Right lobe of liver (tissue), 6 donors: ENCODE measurements around the gene HDAC4. TPM values are rescaled to one million over a fixed set of nuclear protein-coding genes. Genes with fewer than 3 reads are reported as not detected.

Experiments
- ATAC-seq, 4 donors: fragments of 200-7000 bp; cut with Tn5 transposase; one replicate each; pipeline ENCODE4 v1.9.1; 2020; ENCODE audit warnings: mild to moderate bottlenecking in 4 of 4, moderate library complexity in 4 of 4
- DNase-seq, 3 donors: peaks; one replicate each; pipeline ENCODE4 v3.0.0-alpha.2; 2020
- H3K27ac ChIP-seq, 3 donors: fragments of 200-600 bp; one replicate each; pipeline ENCODE4 v1.8.0; 2022
- H3K27me3 ChIP-seq, 2 donors: fragments of 200-600 bp; one replicate each; pipeline ENCODE4 v1.8.0; 2022
- H3K36me3 ChIP-seq, 4 donors: fragments of 200-600 bp; sonication (generic) in 1 of 4; one replicate each; pipeline versions ENCODE4 v1.5.1 to v1.8.0; 2017 to 2022; ENCODE audit warnings: control low read depth in 1 of 4
- H3K4me1 ChIP-seq, 4 donors: fragments of 200-600 bp; sonication (generic) in 1 of 4; one replicate each; pipeline versions ENCODE4 v1.5.1 to v1.8.0; 2017 to 2022; ENCODE audit warnings: control low read depth in 1 of 4
- H3K4me3 ChIP-seq, 3 donors: fragments of 200-600 bp; one replicate each; pipeline ENCODE4 v1.8.0; 2022
- H3K9me3 ChIP-seq, 4 donors: fragments of 200-600 bp; sonication (generic) in 1 of 4; one replicate each; pipeline versions ENCODE4 v1.5.1 to v1.8.0; 2017 to 2022; ENCODE audit warnings: control low read depth in 1 of 4
- CTCF ChIP-seq, 4 donors: fragments of 200-600 bp in 3 of 4; fragments of 450-650 bp in 1 of 4; IDR thresholded peaks; one replicate each; pipeline versions ENCODE4 v1.5.1 to v1.8.0; 2016 to 2022; ENCODE audit warnings: antibody characterized with exemption in 4 of 4, mild to moderate bottlenecking in 2 of 4
- POLR2A ChIP-seq: fragments of 450-650 bp; IDR thresholded peaks from one replicate; pipeline ENCODE4 v1.6.1; 2017; ENCODE audit warnings: antibody characterized with exemption, mild to moderate bottlenecking
- WGBS: methylation state at CpG from one replicate; pipeline ENCODE4 v1.1.6; 2018; ENCODE audit warnings: low coverage, low lambda C conversion rate; ENCODE audit not compliant: insufficient coverage; ENCODE audit errors: missing lambda C conversion rate; 5-methylcytosine and 5-hydroxymethylcytosine counted together
- intact Hi-C, 2 donors: fragments of 100-400 bp; cut with DNase I; formaldehyde crosslinking; loops; one replicate each; pipeline versions ENCODE4 v1.11.2 to v1.14.1; 2022
- total RNA-seq, 6 experiments: library from RNA; depleted of rRNA in 2 of 6; stranded (reverse); fragments of >200 nt in 2 of 6; fragmentation: NEBNext Ultra II Directional in 3 of 6; extraction: Animal tissue kit (Norgen Biotek cat#: 25700) in 3 of 6; gene quantifications; one replicate each; pipeline versions ENCODE4 v1.1.0 to v1.2.4, GENCODE V29; 2016 to 2023
- donor health status: DM: no; HTN: yes; CAD: no.
- donor health status: DM: no; HTN: no; CAD: no.
- donor health status: DM: no; HTN: no; CAD: no.
- donor health status: DM: no; HTN: yes; CAD: no.
- donor health status: DM: no; HTN: yes; CAD: no.

Gene HDAC4
- total RNA-seq, 6 experiments from 2014 or later: 8.9 to 22.4 (median 14.7) TPM

DNA sequence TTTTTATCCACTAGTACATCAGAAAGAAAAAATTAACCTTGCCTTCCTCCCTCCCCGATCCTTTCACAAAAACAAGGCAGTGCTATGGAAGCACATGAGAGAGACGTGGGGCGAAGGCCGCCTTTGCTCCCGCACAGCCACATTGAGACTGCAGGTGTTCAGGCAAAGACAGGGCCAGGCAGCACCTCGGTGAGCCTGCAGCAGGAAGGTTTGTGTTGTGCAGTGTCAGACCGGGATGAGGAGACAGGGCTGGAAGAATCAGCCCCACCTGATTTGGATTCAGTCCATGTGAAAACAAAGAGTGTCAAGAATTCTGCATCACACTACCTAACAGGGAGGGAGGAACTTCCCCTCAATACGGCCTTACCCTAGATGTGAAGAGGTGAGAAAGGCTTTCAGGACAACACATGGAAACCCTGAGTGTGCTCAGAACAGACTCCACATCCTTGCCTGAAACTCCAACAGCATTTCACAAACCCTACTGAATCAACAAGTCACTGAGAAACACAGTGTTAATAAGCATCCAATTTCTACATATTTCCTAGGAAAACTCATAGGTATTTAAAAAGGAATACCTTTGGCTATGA, 59.6 kb downstream of the HDAC4 start:
- intact Hi-C loops: no loop called here
- H3K27ac ChIP-seq: no peak overlapping the region
- WGBS: 68% methylated on average over 7 of the region's 8 CpGs
- no peak overlapping the region for H3K4me3 ChIP-seq
- no peaks in the 10 kb centered on the region for H3K9me3 ChIP-seq
- H3K36me3 ChIP-seq: no peaks in the 10 kb centered on the region
- TF ChIP-seq POLR2A (no peak), CTCF (IDR thresholded peaks at IDR 0.05) (no peak)
- DNase-seq: no peak
- ATAC-seq: no peak
- peaks cover 0 to 11% (median 0%) of the 10 kb centered on the region in 4 donors for H3K4me1 ChIP-seq
- no peaks in the 10 kb centered on the region for H3K27me3 ChIP-seq

GRCh38 chr2:239339726-239340601, 60.9 kb downstream of the HDAC4 start:
- H3K27me3 ChIP-seq: no peaks in the 10 kb centered on the region
- H3K9me3 ChIP-seq: no peaks in the 10 kb centered on the region
- TF ChIP-seq CTCF (IDR thresholded peaks at IDR 0.05) (no peak), POLR2A (no peak)
- 86% methylated on average over 3 of the region's 7 CpGs for WGBS
- no peak overlapping the region for H3K4me3 ChIP-seq
- peak in 1 of 4 donors; percentile 22 for ATAC-seq
- peaks cover 0 to 11% (median 0%) of the 10 kb centered on the region in 4 donors for H3K4me1 ChIP-seq
- H3K27ac ChIP-seq: no peak overlapping the region
- no peak for DNase-seq
- intact Hi-C loops: no loop called here
- no peaks in the 10 kb centered on the region for H3K36me3 ChIP-seq

DNA sequence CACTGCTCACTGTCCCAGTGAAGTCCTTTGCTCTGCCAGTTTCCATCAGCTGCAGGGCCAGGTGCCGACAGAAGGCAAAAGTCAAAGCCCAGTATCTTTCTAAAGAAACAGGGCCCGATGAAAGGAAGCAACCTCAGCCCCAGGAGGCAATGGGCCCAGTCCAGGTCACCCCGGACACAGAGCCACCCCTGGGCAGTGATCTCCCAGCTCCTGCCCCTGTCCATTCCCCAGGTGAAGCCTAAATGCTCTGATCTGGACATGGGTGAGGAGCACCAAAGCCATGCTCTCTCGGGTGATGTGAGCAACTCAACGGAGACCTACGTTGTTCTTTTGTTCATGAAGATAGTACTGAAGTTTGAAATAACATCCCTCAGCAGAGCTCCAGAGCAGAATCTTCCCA, 61.6 kb downstream of the HDAC4 start:
- intact Hi-C loops: no loop called here
- DNase-seq: no peak
- no peak overlapping the region for H3K27ac ChIP-seq

DNA sequence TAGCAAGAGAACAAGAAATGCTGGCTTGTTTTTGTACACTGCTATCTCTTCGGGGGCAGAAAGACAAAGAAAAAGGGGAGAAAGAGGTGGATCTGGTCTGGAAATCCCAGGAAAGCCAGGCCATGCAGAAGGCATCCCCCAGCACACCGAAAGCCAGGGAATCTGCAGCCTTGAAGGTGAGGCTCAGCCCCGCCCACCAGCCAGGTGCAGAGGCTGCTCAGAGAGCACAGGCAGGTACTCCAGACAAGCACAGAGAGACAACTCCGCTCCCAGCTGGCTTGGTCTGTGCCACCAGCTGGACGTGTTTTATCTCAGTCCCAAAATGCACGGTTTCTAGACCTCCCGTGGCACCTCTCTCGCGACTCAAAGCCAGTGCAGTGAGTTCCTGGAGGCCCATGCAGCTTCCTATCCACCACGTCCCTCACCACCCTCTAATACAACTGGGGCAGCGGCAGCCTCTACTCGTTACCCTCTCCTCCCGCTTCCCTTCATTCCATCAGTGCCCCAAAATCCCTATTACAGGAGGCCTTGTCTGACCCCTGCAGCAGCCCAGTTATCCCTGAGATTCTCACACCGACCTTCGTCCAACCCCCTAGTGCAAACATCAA, 62.8 kb downstream of the HDAC4 start:
- intact Hi-C loops: no loop called here
- WGBS: 67% methylated on average over 5 of the region's 15 CpGs
- Histone ChIP-seq H3K27ac (no peak overlapping the region), H3K36me3 (no peaks in the 10 kb centered on the region), H3K4me1 (peaks cover 0 to 11% (median 0%) of the 10 kb centered on the region in 4 donors), H3K9me3 (no peaks in the 10 kb centered on the region), H3K27me3 (no peaks in the 10 kb centered on the region), H3K4me3 (no peak overlapping the region)
- TF ChIP-seq CTCF (IDR thresholded peaks at IDR 0.05) (no peak), POLR2A (no peak)
- DNase-seq (no peak), ATAC-seq (peak in 1 of 4 donors; percentile 21)

More for the DNA sequence above, 61.6 kb downstream of the HDAC4 start:
- H3K36me3 ChIP-seq: no peaks in the 10 kb centered on the region
- H3K4me3 ChIP-seq: no peak overlapping the region
- no peaks in the 10 kb centered on the region for H3K9me3 ChIP-seq
- peaks cover 0 to 11% (median 0%) of the 10 kb centered on the region in 4 donors for H3K4me1 ChIP-seq
- TF ChIP-seq CTCF (IDR thresholded peaks at IDR 0.05): no peak
- TF ChIP-seq POLR2A: no peak
- no peak for ATAC-seq
- no peaks in the 10 kb centered on the region for H3K27me3 ChIP-seq
- 90% methylated on average over 2 of the region's 6 CpGs for WGBS
